KMS-11 (cell line): Measurements from ENCODE around the gene CASP2.

Source experiments
- H2AFZ ChIP-seq: fragments of 200-600 bp; sonication (generic); 2 replicates; pipeline ENCODE4 v1.6.1; 2016; ENCODE audit warnings: antibody characterized with exemption, mixed run types, low read depth
- H3K27ac ChIP-seq: fragments of 200-600 bp; sonication (generic); 2 replicates; pipeline ENCODE4 v1.6.1; 2016; ENCODE audit warnings: mild to moderate bottlenecking, mixed run types
- H3K27me3 ChIP-seq: fragments of 200-600 bp; sonication (generic); 2 replicates; pipeline ENCODE4 v1.6.1; 2017; ENCODE audit warnings: mild to moderate bottlenecking, low read depth, mixed run types, moderate library complexity; ENCODE audit not compliant: insufficient read depth
- H3K36me3 ChIP-seq: fragments of 200-600 bp; sonication (generic); 2 replicates; pipeline ENCODE4 v1.6.1; 2017; ENCODE audit warnings: mild to moderate bottlenecking, mixed run types; ENCODE audit not compliant: insufficient read depth
- H3K4me1 ChIP-seq: fragments of 200-600 bp; sonication (generic); 2 replicates; pipeline ENCODE4 v1.6.1; 2016; ENCODE audit warnings: mild to moderate bottlenecking, low read depth, mixed run types; ENCODE audit not compliant: poor library complexity, severe bottlenecking
- H3K4me2 ChIP-seq: fragments of 200-600 bp; sonication (generic); 2 replicates; pipeline ENCODE4 v1.7.0; 2016; ENCODE audit warnings: mild to moderate bottlenecking, mixed run types
- H3K4me3 ChIP-seq: fragments of 200-600 bp; sonication (generic); IDR thresholded peaks from 2 replicates; pipeline ENCODE4 v1.6.1; 2017; ENCODE audit warnings: low read depth, low read length, mixed read lengths; ENCODE audit not compliant: insufficient read depth
- H3K79me2 ChIP-seq: fragments of 200-600 bp; sonication (generic); 2 replicates; pipeline ENCODE4 v1.6.1; 2016; ENCODE audit warnings: low read depth, mixed run types; ENCODE audit not compliant: insufficient read depth
- H3K9ac ChIP-seq: fragments of 200-600 bp; sonication (generic); 2 replicates; pipeline ENCODE4 v1.6.1; 2016; ENCODE audit warnings: mild to moderate bottlenecking, mixed run types
- H4K20me1 ChIP-seq: fragments of 200-600 bp; sonication (generic); 2 replicates; pipeline ENCODE4 v1.6.1; 2016; ENCODE audit warnings: mild to moderate bottlenecking, mixed run types; ENCODE audit not compliant: insufficient read depth
- TF ChIP-seq, protein P1 (sequence below): fragments of 200-600 bp; sonication (generic); conservative IDR thresholded peaks from 2 replicates; pipeline ENCODE4 v1.6.1; 2017; ENCODE audit warnings: low read depth, mild to moderate bottlenecking, antibody characterized with exemption, low read length, moderate library complexity, mixed read lengths

Gene CASP2

DNA sequence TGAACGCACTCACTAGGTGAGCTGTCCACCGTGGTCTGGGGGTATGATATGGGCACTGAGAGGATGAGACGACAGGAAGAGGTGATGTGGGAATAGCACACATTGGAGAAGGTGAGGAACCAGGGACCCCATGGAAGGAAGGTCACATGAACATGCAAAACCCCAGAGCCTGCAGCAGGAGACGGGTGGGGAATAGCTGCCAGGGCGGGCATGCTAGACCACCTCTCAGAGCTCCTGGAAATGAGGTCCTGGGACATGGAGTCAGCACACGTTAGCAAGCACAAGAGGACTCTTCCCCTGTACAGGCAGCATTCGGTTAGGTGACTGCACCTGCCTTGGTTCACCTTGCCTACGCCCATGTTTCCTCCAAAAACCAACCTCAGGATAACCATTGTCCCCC lies 66.2 kb downstream of the CASP2 start:
- Histone ChIP-seq H4K20me1 (no peaks in the 10 kb centered on the region), H3K27ac (no peak overlapping the region), H3K27me3 (no peaks in the 10 kb centered on the region), H3K4me3 (no peak overlapping the region), H2AFZ (no peak overlapping the region), H3K36me3 (no peaks in the 10 kb centered on the region), H3K4me1 (no peaks in the 10 kb centered on the region), H3K9ac (no peak overlapping the region), H3K79me2 (no peaks in the 10 kb centered on the region), H3K4me2 (no peak overlapping the region)
- TF ChIP-seq, protein P1, sequence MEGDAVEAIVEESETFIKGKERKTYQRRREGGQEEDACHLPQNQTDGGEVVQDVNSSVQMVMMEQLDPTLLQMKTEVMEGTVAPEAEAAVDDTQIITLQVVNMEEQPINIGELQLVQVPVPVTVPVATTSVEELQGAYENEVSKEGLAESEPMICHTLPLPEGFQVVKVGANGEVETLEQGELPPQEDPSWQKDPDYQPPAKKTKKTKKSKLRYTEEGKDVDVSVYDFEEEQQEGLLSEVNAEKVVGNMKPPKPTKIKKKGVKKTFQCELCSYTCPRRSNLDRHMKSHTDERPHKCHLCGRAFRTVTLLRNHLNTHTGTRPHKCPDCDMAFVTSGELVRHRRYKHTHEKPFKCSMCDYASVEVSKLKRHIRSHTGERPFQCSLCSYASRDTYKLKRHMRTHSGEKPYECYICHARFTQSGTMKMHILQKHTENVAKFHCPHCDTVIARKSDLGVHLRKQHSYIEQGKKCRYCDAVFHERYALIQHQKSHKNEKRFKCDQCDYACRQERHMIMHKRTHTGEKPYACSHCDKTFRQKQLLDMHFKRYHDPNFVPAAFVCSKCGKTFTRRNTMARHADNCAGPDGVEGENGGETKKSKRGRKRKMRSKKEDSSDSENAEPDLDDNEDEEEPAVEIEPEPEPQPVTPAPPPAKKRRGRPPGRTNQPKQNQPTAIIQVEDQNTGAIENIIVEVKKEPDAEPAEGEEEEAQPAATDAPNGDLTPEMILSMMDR: no peak

DNA sequence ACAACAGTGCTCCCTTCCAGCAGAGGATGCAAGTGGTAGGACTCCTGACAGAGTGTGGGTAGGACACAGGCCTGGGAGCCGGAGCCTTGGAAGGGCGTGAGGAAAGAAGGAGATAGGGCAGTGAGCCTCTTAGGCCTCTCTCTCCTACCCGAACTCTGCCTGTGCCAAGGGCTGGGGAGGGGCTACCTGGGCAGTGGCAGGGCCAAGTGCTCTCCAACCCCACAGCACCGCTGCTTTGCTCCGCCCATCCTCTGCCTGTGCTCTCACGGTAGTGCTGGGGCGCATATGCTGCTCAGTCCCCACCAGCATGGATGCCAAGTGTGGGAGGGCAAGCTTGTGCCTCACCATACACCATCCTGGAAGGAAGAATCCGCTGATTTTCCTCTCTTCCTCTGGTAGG lies 66.8 kb downstream of the CASP2 start:
- Histone ChIP-seq H3K9ac (no peak overlapping the region), H3K4me2 (no peak overlapping the region), H3K27me3 (no peaks in the 10 kb centered on the region), H3K4me3 (no peak overlapping the region), H3K79me2 (no peaks in the 10 kb centered on the region), H2AFZ (no peak overlapping the region), H3K36me3 (no peaks in the 10 kb centered on the region), H3K27ac (no peak overlapping the region), H4K20me1 (no peaks in the 10 kb centered on the region), H3K4me1 (no peaks in the 10 kb centered on the region)
- TF ChIP-seq, protein P1: no peak

DNA sequence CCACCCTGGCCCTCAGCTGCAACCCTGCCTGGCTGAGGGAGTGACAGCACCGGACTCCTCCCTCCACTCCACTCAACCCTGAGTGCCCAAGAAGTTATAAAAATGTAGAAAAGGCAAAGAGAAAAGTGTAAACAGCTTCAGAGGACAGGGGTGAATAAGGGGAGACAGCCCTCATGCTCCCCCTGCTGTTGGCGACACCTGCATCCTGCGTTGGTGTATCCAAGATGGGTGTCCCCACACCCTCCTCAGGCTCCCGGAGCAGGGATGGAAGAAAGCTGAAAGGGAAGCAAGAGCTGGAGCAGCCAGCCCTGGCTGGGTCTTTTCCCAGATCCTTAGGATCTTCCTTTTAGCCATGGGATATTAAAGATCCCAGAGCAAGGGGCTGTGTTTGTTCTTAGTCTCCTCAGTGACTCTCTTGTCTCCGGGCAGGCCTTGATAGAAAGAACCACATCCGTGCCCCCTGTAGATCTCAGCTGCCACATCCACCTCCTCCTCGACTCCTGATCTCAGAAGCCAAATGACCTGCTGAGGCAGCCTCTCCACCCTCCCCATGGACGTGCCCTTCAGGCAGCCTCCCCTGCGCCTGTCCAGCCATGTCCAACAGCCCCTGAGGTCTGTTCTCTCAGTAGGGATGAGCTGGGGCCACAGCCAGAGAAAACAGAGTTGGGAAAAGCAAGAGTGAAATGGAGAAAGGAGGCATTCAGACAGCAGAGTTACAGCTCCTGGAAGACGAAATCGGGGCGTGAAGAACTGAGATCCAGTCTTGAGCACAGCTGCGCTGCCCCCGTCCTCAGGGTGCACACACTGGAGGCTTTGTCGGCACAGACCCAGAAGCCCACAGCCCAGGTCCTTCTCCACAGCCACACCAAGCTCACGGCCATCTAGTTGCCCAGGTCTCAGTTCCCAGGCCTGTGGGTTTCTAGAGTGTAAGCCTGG lies 67.6 kb downstream of the CASP2 start:
- no peaks in the 10 kb centered on the region for H4K20me1 ChIP-seq
- TF ChIP-seq, protein P1: no peak
- no peak overlapping the region for H3K4me3 ChIP-seq
- no peaks in the 10 kb centered on the region for H3K36me3 ChIP-seq
- H3K27ac ChIP-seq: no peak overlapping the region
- no peak overlapping the region for H2AFZ ChIP-seq
- no peak overlapping the region for H3K9ac ChIP-seq
- no peak overlapping the region for H3K4me2 ChIP-seq
- no peaks in the 10 kb centered on the region for H3K79me2 ChIP-seq
- H3K27me3 ChIP-seq: peaks cover 4% of the 10 kb centered on the region; the same call in 1 of the 2 replicates
- no peaks in the 10 kb centered on the region for H3K4me1 ChIP-seq

DNA sequence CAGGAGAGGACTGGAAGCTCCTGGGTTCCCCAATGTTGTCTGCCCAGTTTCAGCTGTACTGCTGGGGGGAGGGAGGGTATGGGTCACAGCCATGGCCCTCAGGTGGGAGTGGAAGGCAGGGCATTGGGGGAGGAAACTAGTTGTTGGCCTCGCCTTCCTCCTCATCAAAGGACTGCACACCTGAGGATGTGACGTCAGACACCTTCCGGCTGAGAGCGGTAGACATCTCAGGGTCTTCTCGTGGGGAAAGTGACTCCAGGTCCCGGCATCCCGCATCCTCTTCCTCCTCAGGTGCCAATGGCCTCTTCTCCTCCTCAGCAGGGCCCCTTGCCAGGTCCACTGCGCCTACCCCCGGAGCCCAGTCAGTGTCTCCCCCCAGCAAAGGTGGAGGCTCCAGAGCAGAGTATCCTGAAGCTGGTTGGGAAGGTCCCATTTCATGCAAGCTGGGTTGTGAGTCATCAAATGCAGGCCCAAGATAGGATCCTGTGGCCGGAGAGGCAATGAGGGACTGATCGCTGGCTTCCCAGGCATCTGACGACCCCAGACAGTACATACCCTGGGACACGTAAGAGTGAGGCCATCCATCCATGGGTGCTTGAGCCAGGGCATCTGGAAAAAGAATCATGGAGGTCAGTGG lies 68.4 kb downstream of the CASP2 start:
- Histone ChIP-seq H3K36me3 (no peaks in the 10 kb centered on the region), H2AFZ (no peak overlapping the region), H3K4me2 (no peak overlapping the region), H3K27ac (no peak overlapping the region), H3K79me2 (no peaks in the 10 kb centered on the region), H3K9ac (no peak overlapping the region), H3K27me3 (peaks cover 10% of the 10 kb centered on the region; the same call in 1 of the 2 replicates), H4K20me1 (no peaks in the 10 kb centered on the region), H3K4me3 (no peak overlapping the region), H3K4me1 (no peaks in the 10 kb centered on the region)
- TF ChIP-seq, protein P1: no peak
